SK-N-DZ (cell line): ENCODE results near the gene ATP8A2.

Source experiments
- DNase-seq: peaks from one replicate; pipeline ENCODE4 v3.0.0-alpha.2; 2015; ENCODE audit warnings: low spot score

Gene ATP8A2

GRCh38 chr13:25380741-25381324, 9.1 kb downstream of the ATP8A2 start:
- no peak for DNase-seq

DNA sequence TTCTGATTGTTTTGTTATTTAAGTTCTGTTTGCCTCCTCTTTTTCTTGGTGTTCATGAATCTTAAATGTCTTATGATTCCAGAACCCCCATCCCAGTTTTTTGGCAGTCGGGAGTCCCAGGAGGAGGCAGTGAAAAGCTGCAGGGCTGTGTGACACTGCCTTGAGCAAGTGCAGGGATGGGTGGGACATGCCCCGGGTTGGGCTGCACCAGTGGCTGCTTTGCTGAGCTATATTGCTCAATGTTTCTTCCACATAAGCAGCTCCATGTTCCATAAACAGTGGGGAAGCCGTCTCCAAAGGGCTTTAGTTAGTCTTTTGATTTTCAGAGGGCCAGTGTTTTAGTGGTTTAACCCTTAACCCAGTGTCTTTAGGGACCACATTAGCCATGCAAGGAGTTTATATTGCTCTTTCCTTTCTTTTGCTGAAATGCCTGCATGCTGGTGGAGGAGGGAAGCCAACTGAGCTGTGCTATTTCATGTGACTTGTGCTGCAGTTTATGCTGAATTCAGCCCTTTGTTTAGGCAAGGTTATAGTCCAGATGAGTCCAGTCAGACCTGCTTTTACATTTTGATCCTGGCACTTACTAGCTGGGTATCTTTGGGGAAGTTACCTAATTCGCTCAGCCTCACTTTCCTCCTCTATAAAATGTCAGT, 13.1 kb downstream of the ATP8A2 start:
- no peak for DNase-seq

DNA sequence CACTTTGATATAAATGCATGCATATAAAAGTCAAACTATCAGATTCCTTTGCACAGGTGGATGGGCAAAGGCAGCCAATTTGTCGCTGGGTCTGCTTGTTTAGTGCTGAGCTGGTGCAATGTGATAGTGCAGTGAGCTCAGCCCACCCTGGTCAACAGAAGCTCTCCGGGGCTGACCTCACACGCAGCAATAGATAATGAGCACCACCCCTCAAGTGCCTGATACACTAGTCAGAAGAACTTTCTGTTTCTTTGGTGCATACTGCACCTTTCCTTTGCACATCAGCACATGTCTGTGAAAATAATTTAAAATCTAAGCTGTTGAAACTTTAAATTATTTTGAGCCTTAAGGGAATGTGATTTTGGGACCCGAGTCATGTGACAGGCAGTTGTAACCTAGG, 20.2 kb downstream of the ATP8A2 start:
- no peak for DNase-seq

DNA sequence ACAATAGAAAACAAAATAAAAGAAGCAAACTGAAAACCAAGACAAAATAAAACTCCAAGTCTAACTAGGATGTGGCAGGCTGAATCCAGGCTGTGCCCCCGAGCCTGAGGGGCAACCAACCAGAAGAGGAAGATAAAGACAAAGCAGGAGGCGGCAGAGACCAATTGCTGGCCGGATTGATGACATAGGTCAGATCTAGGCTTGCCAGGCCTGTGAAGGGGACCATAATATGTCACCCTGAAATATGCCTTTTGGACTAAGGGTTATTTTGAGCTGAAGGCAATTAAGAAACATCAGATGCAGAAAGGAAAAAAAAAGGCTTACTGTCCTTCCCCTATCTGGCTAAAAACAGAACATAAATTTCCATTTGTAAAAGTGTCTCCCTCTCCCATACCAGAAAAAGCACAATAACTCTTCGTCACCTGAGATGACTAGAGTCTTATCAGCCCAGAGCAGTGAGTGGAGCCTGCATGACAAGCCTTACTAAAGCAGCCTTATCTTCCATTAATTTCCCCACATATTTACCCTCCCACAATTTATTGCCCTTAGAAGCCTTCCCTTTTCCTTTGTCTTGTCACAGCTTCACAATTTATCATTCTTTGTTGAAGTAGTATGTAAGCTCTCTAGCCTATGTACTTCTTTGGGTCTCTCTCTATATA, 22.8 kb downstream of the ATP8A2 start:
- DNase-seq = no peak

DNA sequence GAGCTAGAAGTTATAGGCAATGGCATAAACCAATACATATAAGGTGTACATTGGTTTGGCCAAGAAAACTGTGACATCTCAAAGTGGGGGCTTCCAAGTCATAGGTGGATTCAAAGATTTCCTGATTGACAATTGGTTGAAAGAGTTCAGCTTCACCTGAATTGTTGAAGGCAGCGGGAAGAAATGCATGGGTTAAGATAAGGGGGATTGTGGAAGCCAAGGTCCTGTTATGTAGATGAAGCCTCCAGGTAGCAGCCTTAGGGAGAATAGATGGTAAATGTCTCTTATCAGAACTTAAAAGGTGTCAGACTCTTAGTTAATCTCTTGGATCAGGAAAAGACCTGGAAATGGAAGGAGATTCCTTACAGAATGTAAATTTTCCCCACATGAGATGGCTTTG, 26.0 kb downstream of the ATP8A2 start:
- no peak for DNase-seq

DNA sequence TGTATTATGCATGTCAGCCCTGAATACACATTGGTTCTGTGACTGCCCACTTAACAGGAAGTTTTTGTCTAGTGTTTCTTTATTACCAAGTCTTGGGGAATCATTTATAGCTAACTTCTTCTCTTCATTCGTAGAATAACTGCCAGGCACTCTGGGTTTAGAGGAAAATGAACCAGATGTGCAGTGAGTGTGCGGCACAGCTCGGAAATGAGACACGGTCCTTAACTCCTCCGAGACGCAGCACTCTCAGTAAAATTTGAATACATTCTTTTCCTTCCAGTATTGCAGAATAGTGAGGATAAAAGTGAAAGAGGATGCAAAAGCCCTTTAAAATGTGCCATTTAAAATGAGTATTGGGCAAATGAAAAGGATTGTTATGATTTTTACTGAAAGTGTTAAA, 29.2 kb downstream of the ATP8A2 start:
- no peak for DNase-seq

GRCh38 chr13:25401958-25402357, 30.2 kb downstream of the ATP8A2 start:
- no peak for DNase-seq

DNA sequence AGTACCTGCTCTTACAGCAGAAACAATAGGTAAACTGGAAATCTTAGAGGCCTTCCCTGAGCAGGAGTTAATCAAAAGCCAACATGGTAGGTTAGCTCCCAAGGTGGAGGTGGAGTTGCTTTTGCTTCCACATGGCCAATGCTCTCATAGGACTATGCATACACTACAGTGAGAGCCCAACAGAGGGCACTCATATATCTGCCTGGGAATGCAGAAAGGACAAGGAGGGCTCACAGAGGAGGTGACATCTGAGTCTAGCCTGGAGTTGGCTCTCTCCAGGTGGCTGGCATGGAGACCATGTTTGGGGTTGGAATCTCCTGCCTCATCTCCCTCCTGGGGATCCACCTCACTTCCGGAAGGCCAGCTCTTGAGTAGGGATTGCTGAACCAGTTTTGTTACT, 34.6 kb downstream of the ATP8A2 start:
- no peak for DNase-seq

DNA sequence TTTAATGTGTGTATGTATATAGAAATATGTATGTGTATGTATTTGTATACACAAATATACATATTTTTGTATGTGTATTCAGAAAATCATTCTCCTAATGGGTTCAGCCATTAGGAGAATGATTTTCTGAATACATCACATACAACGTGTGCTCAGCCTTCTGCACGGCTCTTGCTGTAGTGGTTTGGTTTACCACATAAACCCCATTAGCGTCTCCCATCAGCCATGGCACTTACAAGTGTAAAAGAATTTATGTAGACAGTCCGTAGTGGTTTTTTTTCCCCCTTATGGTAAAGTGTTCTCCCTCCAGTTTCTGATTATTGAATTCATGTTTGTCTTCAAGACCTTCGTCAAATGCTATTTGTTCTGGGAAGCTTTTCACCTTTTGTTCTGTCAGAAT, 38.2 kb downstream of the ATP8A2 start:
- DNase-seq = no peak

- no peak for DNase-seq
These were observed 43.5 kb downstream of the ATP8A2 start for GRCh38 chr13:25415241-25415640.

- no peak for DNase-seq
These were observed 45.8 kb downstream of the ATP8A2 start for GRCh38 chr13:25417535-25417934.

DNA sequence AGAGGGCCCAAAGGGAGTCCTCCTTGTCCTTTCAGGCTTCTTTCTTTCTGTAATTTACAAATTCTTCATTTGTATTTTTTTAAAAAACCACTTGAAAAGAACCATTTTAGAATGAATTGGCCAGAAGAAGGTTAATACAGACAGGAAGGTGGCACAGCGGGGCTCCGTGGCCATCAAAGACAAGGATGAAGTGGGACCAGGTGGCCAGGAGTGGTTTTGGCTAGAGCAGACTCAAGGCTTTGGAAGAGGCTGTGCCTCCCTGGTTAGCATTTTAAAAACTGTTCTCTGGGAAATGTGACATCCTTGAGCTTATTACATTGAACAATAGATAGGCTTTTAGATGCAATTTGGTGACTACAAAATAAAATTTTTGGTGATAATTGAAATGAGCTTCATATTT, 48.4 kb downstream of the ATP8A2 start:
- DNase-seq = no peak

GRCh38 chr13:25421612-25422011, 49.8 kb downstream of the ATP8A2 start:
- no peak for DNase-seq

DNA sequence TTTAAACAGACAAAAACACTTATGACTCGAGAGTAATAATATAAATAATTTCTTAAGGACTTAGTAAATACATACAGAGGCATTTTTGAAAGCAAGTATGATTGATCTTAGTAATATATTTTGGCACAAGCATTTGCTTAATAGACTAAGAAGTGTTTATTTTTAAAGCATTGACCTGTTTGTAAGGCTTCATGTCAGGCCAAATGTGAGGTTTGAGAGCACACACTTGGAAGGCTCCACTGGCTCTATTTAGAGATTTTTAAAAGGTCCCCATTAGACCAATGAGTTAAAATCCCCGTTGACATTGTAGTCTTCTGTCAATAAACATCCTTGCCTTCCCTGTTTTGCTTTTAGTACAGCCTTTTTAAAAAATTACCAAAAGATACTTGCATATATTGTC, 50.4 kb downstream of the ATP8A2 start:
- no peak for DNase-seq

DNA sequence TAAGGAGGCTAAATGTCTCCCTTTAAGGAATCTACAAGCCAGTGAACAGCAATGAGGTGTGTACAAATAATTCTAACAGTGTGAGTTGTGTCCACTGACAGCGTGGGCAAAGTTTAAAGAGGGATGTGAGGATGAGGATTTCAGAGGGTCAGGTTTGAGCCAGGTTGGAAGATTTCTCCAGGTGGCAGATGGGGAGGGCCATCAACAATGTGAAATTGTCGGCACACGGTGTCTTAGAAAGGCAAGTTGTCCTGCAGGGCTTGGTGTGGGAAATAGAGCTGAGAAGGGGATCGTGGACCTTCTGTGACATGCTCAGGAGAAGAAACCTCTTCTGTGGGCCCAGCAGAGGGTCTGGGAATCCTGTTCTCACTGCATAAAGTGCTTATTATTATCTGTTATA, 52.1 kb downstream of the ATP8A2 start:
- DNase-seq = no peak

DNA sequence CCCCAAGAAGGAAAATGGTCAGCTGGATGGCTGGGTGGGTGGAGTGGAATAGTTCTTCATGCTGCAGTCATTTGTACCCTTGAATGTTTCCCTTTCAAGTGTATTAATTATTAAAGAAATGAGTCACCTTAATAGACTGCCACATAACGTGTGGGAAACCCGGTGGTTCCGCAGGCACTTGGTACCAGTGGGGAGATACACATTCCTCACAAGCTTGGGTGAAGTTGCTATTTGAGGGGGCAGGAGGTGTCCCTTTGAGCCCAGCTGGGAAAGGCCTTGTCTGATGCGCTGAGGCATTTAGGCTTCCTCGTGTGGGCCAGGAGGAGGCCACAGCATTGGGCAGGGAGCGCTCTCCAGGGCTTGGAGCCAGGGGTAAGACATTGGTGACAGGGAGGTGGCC, 57.7 kb downstream of the ATP8A2 start:
- DNase-seq = no peak

- no peak for DNase-seq
These were observed 60.9 kb downstream of the ATP8A2 start for GRCh38 chr13:25432691-25433090.

DNA sequence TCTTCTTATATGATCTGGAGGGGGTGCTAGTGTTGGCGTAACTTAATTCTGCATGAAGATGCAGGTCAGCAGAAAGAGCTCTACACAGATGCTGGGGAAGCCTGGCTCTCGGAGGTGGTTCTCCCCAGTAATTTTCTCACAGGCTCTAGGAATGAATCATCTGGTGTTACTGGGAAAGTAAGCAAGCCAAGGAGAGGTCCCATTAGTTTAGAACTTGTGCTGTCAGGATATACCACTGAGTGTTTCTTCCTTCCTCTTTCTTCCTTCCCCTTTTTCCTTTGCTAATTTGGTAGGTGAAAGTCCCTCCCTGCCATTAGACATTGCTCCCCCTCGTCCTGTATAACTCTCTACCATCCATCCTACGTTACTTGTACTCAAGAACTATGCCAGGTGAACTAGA, 68.3 kb downstream of the ATP8A2 start:
- no peak for DNase-seq

DNA sequence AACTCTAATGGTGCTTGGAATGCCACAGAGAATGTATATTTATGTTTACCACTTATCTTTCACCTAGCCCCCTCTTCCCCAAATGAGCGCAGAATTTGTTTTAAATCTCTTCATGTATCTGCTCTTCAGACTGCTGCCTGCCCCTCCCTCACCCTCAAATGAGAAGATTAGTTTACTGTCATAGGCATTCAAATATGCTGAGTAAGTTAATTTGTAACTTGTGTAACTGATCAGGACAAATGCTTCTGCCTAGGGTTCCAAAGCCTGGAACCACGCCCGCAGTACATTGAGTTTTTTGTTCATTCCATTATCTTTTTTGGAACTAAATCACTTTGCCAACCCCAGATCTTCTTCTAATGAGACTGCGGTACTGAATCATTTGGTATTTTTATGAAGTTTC, 74.5 kb downstream of the ATP8A2 start:
- DNase-seq = no peak

DNA sequence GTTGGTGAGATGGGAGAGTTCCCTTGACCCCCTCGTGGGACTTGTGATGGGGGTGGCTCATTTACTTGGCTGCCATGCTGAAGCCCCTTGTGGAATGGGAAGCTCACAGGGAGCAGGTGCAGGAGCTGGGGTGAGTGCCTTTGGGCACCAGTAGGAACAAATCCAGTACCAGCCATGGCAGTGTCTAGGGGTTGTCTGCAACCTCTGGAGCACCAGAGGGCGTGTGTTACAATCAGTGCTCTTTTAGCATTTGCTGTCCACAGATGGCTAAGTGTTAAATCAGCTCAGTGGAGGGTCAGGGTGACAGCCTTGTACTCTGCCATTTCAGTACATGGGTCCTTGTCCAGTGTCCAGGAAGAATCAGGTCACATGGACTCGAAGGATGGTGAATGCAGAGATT, 75.6 kb downstream of the ATP8A2 start:
- no peak for DNase-seq

DNA sequence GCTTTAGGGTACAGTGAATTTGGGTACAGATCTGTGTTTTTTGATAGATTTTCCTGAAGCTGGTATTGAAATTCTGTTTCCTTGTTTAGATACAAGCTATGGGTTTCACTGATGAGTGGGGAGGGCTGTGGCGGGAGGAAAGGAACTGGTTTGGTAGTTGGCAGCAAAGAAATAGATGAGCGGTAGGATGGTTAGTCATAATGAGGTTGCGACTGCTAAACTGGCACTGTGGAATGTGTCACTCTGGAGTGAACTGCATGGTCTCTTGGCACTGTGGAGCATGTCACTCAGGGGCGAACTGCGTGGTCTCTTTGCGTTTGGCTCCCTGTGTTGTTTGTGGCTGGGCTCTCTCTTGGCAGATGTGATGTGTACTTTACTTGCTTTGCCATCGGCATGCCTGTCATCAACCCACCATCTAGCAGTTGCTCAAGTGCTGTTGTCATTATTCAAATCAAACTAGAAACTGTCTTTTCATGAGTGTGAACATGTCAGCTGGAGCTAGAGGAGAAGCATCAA, 82.1 kb downstream of the ATP8A2 start:
- DNase-seq = no peak

GRCh38 chr13:25455146-25455545, 83.4 kb downstream of the ATP8A2 start:
- DNase-seq = no peak

- no peak for DNase-seq
These were observed 85.8 kb downstream of the ATP8A2 start for GRCh38 chr13:25457566-25457965.
